Neural crest cell (in vitro differentiated cells): ENCODE measurements around the gene RINL. TPM values are rescaled to one million over a fixed set of nuclear protein-coding genes. Genes with fewer than 3 reads are reported as not detected.

ENCODE experiments used
- DNase-seq: peaks from one replicate; pipeline ENCODE4 v3.0.0; 2021; ENCODE audit warnings: low read depth, mixed read lengths, low spot score
- H3K27ac Mint-ChIP-seq: one replicate; pipeline ENCODE4 v1.8.0; 2021; ENCODE audit warnings: mild to moderate bottlenecking, mixed read lengths; ENCODE audit not compliant: unreplicated experiment
- H3K27me3 Mint-ChIP-seq: 2 replicates; pipeline ENCODE4 v1.8.0; 2021; ENCODE audit warnings: low read depth, mild to moderate bottlenecking, mixed read lengths
- H3K36me3 Mint-ChIP-seq: 2 replicates; pipeline ENCODE4 v1.8.0; 2021; ENCODE audit warnings: low read depth, mild to moderate bottlenecking, mixed read lengths
- H3K4me1 Mint-ChIP-seq: 2 replicates; pipeline ENCODE4 v1.8.0; 2021; ENCODE audit warnings: mixed read lengths
- H3K4me3 Mint-ChIP-seq: one replicate; pipeline ENCODE4 v1.8.0; 2021; ENCODE audit warnings: mild to moderate bottlenecking, mixed read lengths
- H3K9me3 Mint-ChIP-seq: 2 replicates; pipeline ENCODE4 v1.8.0; 2021; ENCODE audit warnings: mixed read lengths
- CTCF ChIP-seq: fragments of 200-600 bp; sonication (generic); conservative IDR thresholded peaks from 2 replicates; pipeline ENCODE4 v1.5.0; 2021; ENCODE audit warnings: antibody characterized with exemption, mild to moderate bottlenecking
- total RNA-seq: library from RNA; stranded (reverse); gene quantifications from 2 replicates; pipeline ENCODE4 v1.2.1, GENCODE V29; 2021

Gene RINL
- total RNA-seq, 1 donor from 2014 or later, result 1.4 TPM

GRCh38 chr19:38920602-38921419 is 42.7 kb upstream of the RINL start:
- H3K27me3 Mint-ChIP-seq, result no peaks in the 10 kb centered on the region
- no peak for TF ChIP-seq CTCF
- no peak overlapping the region for H3K27ac Mint-ChIP-seq
- no peaks in the 10 kb centered on the region for H3K4me1 Mint-ChIP-seq
- DNase-seq, result no peak
- no peaks in the 10 kb centered on the region for H3K9me3 Mint-ChIP-seq
- H3K36me3 Mint-ChIP-seq, result peaks cover 13% of the 10 kb centered on the region
- no peak overlapping the region for H3K4me3 Mint-ChIP-seq

GRCh38 chr19:38919837-38920601 is 41.9 kb upstream of the RINL start:
- Mint-ChIP-seq H3K4me3 (no peak overlapping the region), H3K4me1 (no peaks in the 10 kb centered on the region), H3K9me3 (no peaks in the 10 kb centered on the region), H3K27me3 (no peaks in the 10 kb centered on the region), H3K36me3 (peaks cover 13% of the 10 kb centered on the region), H3K27ac (no peak overlapping the region)
- no peak for DNase-seq
- no peak for TF ChIP-seq CTCF

- Mint-ChIP-seq H3K27ac (no peak overlapping the region), H3K36me3 (peaks cover 10% of the 10 kb centered on the region), H3K9me3 (no peaks in the 10 kb centered on the region), H3K4me3 (no peak overlapping the region), H3K4me1 (no peaks in the 10 kb centered on the region), H3K27me3 (no peaks in the 10 kb centered on the region)
- DNase-seq, result no peak
- no peak for TF ChIP-seq CTCF
Measured at GRCh38 chr19:38918526-38918925, 40.5 kb upstream of the RINL start.

GRCh38 chr19:38917921-38918491 is 39.9 kb upstream of the RINL start:
- Mint-ChIP-seq H3K4me1 (no peaks in the 10 kb centered on the region), H3K4me3 (no peak overlapping the region), H3K9me3 (no peaks in the 10 kb centered on the region), H3K27ac (peak overlapping the region; percentile 84), H3K36me3 (peaks cover 10% of the 10 kb centered on the region), H3K27me3 (no peaks in the 10 kb centered on the region)
- peak; percentile 17 for TF ChIP-seq CTCF
- DNase-seq, result no peak

GRCh38 chr19:38917516-38917915 is 39.4 kb upstream of the RINL start:
- Mint-ChIP-seq H3K9me3 (no peaks in the 10 kb centered on the region), H3K27me3 (no peaks in the 10 kb centered on the region), H3K36me3 (peaks cover 10% of the 10 kb centered on the region), H3K4me1 (no peaks in the 10 kb centered on the region), H3K4me3 (no peak overlapping the region), H3K27ac (no peak overlapping the region)
- TF ChIP-seq CTCF, result no peak
- no peak for DNase-seq
